ENCODE data around the gene NALCN.

The NALCN gene

DNA sequence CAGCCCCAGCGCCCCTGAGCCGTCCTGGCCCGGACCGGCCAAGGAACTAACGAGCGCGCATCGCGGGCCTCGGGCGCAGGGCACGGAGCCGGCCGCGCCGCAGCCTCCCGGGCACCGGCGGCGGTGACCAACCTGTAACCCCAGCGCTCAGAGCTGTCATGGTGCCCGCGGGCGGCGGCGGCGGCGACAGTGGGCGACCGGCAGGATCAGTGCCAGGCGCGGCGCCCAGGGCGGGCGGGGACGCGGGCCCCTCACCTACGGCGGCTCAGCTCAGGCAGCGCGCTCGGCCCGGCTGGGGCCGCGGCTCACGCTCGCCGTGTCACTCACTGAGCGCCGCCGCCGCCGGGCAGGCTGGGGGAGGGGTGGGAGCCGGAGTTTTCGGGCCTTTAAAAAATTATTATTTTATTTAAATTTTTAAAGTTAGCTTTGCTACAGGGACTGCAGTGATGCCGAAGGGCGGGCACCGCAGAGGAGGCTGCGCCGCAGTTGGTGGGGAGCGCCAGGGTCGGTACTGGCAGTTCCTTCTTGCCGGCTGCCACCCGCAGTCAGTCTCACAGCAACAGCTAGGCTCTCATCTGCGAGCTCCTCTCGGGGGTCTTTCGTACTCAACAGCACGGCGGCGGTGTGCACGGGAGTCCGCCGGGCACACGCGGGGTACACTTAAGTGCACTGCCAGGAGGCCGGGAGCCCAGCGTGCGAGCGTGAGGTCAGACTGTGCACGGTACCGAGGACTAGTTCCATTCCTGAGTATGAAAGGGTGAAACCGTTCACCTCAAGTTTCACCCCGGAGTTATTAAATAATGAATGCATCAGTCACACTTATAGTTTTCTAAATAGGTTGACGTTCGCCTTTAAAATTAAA, at the start of gene NALCN:
NALCN (minus strand) TSS at position 328 of the 862 bp plus-strand sequence. CDS start 17,382 bp downstream, outside the sequence.
- FAIRE-seq = no peak

DNA sequence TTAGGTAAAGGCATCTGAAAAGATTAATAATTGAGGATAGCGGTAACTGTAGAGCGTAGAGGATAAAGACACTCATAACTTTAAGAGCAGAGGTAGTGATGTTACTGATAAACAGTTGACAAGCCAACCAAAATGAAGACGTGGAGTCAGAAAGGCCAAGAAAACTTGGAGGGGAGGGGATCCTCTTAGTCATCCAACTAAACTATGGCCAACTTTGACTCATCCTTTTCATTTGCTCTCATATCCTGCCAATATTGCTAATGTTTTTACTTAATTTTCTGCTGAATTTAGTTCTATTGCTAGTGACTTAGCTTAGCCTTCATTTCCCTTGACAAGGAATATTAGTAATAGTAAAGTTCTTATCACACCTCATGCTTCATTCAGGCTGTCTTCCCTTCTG, 49.6 kb upstream of the NALCN start:
- FAIRE-seq = no peak

DNA sequence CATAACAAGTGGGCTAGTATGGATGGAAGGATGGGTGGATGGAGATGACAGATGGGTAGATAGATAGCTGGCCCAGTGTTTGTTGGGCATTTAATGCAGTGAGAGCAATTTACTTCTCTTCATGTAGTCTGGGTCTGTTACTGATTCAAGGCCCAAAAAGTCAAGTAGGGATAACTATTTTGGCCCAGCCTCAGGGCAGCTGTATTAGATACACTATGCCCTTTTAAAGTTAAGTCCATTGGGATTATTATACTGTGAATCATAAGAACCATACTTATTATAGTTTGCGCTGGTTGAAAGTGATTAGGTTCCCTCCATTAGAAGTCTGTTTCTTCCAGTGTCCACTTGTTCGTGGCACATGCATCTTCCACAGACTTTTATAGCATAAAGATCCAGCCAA, 40.9 kb upstream of the NALCN start:
- no peak for FAIRE-seq

DNA sequence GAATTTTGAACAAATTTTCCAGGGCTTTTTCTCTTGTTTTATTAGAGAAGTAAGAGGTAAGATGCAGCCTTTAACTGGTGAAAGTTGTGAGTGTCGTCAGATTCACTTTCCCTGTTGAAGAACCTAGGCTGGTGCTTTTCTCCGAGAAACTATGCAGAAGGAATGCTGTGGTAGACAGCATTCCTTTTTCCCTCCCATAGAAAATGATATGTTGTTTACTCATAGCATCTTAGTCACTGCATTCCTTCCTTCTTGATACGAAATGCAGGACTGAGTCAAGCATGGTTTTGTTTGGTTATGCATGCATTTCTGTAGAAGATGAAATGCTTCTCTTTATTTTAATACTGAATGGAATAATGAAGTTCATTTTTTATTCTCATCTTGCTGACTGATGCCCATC, 39.6 kb upstream of the NALCN start:
- no peak for FAIRE-seq

DNA sequence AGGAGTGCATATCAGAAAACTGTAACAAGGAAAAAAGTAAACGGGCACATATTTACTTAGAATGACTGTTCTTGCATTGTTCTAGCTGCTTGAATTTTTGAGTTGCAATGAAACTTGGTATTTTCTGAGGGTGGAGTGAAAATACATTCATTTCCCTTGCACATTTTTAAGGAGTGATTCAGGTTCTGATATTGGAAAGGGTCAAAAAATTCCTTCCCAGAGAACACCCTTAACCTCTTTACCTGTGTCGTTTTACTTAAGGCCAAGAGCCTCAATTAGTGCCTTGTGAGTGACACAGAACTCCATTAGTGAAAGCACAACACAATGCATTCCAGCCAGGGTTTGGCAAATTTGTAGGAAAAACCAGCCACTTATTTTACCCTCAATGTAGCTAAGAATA, 38.5 kb upstream of the NALCN start:
- FAIRE-seq = no peak

DNA sequence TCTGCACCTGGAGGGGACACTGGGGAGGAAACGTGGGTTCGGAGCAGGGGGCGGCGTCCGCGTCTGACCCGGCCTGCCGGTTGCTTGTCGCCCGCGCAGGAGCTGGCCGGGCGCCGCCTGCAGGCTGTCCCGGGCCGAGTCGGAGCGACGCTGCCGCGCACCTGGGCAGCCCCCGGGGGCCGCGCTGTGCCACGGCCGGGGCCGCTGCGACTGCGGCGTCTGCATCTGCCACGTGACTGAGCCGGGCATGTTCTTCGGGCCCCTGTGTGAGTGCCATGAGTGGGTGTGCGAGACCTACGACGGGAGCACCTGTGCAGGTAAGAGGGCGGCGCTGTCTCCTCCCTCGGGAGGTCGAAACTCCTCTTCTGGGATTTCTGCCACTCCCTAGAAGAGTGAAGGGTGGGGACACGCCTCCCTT, 37.5 kb upstream of the NALCN start:
- FAIRE-seq = no peak

DNA sequence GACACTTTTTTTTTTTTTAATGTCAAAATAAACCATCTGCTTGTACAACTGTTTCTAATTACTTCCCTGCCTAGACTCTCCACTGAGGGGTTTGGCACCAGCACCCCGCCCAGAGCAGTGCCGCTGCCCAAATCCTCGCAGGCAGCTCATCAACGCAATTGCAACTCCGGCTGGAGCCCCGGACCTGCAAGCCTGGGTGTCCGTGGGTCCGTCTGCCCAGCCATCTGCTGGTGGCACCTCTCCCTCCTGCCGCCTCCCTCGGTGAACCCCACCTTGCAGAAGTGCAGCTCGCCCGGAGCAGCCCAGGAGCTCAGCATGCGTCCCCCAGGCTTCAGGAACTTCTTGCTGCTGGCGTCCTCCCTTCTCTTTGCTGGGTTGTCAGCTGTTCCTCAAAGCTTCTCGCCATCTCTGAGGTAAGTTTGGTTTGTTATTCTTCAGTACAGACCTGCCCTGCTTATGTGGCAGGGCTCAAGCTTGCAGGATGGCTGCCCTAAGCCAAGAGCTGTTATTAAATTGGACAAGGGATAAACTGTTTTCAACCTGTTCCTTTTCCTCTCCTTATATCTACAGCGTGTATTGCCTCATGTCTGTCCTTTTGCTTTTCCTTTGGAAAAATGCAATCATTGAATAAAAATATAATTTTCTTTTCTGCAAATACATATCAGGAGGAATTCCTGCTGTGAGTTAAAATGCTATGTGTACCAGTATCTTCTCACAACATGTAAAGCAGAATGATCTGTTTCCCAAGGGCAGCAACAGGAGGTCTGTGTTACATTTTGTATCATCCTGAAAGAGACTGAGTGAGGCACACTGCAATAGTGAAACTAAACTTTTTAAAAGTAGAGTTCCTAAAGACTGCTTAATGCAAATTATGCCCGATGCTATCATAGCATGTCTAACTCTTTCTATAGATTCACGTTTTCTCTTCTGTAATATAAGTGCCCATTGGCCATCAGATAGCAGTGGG, 36.5 kb upstream of the NALCN start, which contains the start of gene ITGBL1:
ITGBL1 (plus strand) TSS at position 157 of the 967 bp plus-strand sequence; CDS start at position 316, 159 bp downstream.
- FAIRE-seq = no peak

DNA sequence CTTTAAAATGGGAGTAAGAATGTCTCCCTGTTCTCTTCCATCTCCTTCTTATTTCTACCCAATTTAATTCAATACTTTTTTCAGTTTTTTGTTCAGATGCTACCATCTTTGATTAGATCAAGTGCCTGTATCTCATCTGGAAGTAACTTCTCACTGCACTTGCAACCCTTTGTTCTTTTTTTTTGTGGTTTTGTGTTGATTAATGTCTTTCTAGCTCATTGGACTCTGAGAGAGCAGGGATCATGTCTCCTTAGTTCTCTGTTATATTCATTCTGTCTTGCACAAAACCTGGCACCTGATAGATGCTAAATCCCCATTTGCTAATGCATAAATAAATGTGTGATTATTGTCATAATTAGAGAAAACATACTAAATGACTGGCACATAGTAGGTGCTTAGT, 35.3 kb upstream of the NALCN start:
- no peak for FAIRE-seq

DNA sequence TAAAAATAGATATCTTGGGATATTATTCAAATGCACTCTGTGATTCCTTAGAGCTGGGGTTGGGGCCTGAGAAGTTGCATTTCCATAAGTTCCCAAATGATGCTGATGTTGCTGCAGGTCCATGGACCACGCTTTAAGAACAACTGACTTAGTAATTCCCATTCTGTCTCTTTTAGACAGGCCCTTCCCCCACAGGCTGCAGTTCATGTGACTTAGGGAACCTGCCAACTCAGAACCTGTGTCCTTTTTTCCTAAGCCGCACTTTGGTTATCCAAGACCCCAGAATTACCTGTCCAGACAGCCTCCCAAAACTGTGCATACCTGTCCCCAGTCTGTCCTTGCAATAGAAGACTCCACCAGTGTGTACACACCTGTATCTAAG, 34.4 kb upstream of the NALCN start:
- FAIRE-seq = no peak

DNA sequence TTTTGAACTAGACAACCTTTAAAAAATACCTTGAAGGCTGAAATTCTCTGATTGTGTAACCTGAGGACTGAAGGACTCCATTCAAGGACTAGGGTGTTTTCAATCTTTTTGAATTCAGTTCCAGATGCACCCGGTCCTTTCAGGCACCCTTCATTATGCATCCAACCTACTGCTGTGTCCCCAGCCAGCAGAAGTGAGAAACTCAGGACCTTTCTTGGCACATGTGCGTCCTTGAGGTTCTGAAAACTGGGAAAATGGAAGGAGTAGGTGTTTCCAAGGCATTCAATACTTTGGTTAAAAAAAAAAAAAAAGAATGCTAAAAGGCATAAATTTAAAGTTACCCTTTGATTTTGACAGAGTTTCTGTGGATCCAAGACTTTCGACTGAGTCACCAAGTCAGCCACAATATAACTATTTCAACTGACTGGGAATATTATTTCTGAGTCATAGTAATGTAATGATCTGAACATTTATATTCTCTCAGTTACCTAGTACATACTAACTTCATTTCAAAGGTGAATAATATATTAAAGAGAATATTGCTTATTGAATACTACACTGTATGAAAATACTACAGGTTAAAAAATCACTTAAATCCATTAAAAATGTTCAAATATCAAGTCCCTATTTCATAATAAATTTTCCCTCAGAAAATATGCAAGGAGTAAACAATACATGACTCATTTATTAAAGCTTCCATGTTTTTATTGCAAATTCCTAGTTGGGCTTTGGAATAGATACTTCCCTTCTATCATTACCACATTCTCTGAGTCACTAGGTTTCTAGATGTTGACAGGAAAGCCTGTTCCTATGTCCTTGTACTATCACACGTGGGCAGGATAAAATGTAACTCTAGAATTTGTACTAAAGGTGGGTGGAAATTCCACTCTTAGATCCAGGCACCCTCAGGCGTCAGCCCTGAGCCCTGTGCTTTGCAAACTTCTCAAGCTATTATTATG, 33.8 kb upstream of the NALCN start:
- FAIRE-seq = no peak

DNA sequence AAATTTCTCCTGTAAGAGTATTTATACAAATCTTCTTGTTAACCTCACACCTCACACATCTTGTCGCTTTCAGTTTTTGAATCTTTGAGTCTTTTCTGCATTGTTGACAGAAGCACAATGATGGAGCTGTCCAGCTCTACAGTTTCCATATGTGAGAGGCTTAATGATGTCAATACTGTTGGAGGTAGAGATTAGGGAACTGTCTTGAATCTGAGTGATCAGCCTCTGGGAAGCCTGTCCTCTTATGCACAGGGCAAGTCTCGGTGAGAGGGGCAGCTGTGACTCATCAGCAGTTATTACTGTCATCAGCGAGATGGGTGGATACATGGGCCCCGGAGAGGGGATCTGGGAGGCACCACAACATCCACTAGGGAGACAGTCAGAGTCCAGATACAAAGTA, 31.5 kb upstream of the NALCN start:
- no peak for FAIRE-seq

DNA sequence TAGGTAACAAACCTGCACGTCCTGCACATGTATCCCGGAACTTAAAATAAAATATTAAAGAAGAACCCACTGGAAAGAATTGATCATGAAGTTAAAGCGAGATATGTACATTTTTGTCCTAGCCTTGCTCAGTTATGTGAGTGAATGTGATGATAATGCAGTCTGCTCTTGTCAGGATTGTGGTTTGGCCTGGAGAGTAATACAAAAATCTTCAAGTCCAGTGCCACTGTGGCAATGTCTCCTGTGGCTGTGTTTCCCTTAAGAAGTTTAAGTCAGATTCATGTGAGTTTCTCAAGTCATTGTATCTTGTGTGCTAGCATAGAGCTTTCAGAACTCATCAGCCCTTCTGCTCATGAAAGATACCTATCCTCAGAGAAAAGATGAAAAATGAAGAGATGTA, 18.2 kb upstream of the NALCN start:
- no peak for FAIRE-seq

DNA sequence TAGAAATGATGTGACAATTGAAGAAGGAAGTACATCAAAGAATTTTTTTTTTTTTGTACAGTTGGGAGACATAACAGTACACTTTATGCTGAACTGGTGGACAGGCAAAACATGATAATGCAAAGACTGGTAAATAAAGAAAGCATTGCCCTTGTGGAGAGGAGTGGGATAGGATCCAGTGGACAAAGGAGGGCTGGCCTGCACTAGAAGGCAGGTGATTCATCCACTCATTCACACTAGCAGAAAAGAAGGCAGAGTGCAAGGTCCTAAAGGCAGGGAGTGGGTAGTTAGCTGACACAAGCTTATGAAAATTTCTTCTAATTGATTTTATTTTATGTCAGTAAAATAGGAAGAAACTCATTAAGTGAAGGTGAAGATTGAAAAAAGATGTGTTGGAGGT, 17.6 kb upstream of the NALCN start:
- no peak for FAIRE-seq

DNA sequence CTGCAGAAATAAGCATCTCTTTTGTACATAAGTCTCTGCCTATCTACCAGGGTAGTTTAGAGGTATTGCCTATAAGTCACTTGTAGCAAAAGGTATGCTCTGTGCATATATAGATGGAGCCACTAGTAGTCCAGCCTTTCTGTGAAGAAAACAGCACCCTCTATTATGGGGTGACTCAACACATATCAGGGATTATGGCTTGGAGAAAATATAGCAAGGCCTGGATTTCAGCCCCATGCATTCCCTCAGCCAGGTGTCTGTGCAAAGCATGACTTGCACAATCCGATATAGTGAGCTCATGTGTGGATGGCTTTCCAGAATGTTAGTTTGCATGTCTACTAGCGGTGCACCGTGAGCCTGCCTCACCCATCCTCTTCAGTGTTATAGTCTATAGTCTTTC, 13.4 kb upstream of the NALCN start:
- no peak for FAIRE-seq

DNA sequence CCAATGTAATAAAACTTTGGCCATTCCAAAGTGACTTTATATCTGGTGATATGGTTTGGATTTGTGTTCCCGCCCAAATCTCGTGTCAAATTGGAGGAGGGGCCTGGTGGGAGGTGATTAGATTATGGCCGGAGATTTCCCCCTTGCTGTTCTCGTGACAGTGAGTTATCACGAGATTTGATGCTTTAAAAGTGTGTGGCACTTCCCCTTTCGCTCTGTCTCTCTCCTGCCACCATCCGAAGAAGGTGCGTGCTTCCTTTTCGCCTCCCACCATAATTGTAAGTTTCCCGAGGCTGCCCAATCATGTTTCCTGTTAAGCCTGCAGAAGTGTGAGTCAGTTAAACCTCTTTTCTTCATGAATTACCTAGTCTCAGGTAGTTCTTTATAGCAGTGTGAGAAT, 9.3 kb upstream of the NALCN start:
- no peak for FAIRE-seq

DNA sequence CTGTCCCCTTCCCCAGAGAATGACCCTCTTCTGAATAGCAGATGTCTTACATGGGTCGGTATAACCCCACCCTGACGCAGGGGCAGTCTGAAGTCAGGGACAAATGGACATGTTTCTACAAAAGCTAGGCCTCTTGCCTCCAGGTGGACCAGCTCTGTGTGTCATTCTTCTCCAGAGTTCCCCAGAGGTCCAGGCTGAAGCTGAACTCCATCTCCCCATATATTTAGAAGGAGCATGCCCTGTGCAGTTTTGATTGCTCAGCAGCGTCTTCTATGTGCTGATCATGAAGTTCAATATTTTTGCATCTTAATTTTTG, 8.8 kb upstream of the NALCN start:
- no peak for FAIRE-seq

DNA sequence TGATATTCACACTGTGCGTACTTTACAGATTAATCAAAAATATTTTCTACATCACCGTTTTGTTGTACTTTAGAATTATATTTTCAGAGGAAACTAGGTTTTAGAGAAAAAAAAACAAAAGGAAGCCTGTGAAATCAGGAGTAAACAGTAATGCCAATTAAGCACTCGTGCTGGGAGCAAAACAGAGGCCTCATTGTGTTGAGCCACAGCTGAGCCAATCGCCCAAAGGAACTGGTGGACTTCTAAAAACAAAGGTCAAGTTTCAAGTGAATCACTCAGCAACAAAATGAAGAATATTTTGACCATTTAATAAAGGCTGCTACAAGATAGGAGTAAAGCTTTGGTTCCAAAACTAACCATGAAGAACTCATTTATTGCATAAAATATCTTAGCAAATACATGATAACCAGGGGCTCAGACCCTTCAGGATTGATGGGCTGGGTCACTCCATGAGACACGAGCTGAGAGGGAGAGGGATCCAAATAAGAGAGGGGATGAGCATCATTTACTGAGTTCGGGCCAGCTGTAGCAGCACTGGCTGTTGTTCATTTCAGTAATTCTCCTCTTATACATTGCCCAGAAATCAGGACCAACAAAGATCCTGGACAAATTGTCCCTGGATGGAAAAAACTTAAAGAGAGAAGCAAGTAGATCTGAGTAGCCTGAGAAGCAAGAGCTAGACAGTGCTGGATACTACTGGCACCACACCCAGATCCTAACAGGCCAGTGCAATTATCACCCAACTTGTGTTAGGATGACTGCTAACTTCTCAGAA, 8.3 kb upstream of the NALCN start:
- no peak for FAIRE-seq

DNA sequence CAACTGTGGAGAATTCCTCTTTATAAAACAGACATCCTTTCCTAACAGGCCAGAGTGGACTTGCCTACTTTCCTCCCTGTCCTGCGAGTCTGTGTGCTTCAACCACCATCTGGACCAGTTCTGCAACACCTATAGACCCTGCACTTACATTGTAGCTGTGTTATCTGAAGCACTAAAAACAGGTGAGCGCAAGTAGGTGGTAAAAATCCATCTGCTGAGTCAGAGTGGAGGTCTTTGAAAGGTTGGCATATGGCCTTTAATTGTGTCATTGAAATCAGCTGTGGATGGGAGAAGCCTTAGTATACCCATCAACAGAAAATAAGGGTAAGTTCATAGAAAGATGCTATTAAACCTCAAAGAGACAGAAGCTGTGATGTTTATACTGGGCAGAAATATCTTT, 7.6 kb upstream of the NALCN start:
- no peak for FAIRE-seq

DNA sequence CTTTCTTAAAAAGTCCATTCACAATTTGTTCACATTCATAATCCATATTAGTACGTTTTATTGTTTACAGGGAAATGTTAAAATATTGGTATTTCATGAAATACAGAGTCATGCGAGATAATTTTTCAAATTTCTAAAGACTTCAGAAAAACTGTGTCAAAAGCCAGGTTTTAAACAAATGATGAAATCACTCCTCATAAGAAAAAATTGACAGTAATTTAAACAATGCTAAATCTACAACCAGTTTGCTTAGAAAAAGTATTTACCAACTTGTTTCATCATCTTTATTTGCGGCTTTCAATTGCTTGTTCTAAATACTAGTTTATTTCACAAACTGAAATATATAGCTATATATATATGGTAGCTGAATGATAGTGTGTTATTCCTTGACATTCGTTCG, 1.2 kb upstream of the NALCN start:
- FAIRE-seq = no peak

DNA sequence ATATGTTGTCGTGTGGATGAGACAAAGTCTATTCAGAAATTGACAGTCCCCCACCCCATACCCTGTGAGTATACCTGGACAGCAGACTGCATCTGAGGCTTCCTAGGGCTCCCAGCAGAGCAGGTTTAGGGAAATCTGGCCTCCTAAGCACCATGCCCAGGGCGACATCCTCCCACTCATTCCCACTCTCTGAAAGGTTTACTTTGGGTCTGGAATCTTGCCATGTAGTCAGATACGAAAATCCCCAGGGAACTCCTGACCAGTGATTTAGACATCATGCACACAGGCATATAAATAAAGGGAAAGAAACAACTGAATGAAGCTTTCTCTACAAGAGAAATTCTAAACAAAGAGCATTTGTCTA, 717 bp upstream of the NALCN start:
- no peak for FAIRE-seq

DNA sequence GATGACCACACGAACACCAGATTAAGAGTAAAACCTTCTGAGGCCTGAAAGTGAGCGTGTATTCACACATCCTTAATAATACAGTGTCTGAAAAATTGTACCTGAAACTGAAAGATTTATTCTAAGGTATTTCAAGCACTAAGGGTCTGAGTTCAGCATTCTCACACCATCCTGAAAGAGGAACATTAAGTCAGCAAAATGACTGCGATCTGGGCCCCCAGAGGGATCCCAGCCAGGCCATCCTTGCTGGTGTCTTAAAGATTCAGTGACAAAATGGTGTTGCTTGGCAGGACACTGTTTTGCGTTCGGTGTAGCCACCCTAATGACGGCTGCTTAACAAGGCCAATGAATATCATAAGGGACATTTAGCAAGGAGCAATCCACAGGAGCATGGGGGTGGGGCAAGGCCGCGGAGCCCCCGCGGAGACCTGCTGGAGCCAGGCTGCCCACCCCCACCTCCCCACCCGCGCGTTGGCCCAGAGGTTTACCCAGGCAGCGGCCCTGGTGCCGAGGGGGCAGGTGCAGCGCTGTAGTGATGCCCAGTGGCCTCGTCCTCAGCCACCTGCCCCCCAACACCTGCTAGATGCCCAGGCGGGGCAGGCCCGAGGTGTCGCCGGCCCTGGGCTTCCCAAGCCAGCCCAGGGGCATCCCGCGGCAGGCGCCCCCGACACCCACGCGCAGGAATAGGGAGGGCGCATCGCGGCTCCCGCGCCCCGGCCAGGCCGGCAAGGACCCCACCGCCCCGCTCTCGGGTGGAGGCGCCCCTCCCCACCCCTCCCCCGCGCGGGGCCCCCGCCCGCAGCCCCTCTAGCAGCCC, 742 bp downstream of the NALCN start:
- no peak for FAIRE-seq

Data from endometrium (tissue), 2 donors.